ENCODE measurements around the gene SPTBN1.

Gene SPTBN1

GRCh38 chr2:54428108-54428831 is 27.9 kb upstream of the SPTBN1 start:
- H3K9me3 ChIP-seq (ENCODE audit: insufficient read depth, low read length): no peaks in the 10 kb centered on the region
- DNase-seq (ENCODE audit: low read depth, low spot score): no peak

GRCh38 chr2:54429054-54429453 is 27.1 kb upstream of the SPTBN1 start:
- H3K27me3 ChIP-seq (ENCODE audit: insufficient read depth, insufficient read length): no peaks in the 10 kb centered on the region
- no peaks in the 10 kb centered on the region for H3K9me3 ChIP-seq (ENCODE audit: insufficient read depth, low read length)
- H3K36me3 ChIP-seq (ENCODE audit: insufficient read depth, insufficient read length, low read length): no peaks in the 10 kb centered on the region
- H3K4me1 ChIP-seq (ENCODE audit: insufficient read depth, insufficient read length): no peaks in the 10 kb centered on the region
- DNase-seq (ENCODE audit: low read depth, low spot score): no peak
- H3K9ac ChIP-seq (ENCODE audit: insufficient read length, low read depth): no peak overlapping the region
- TF ChIP-seq ZNF274 (IDR thresholded peaks at IDR 0.05; ENCODE audit: low read depth, low read length) (no peak), YY1 (IDR thresholded peaks at IDR 0.05; ENCODE audit: insufficient read depth, insufficient read length) (no peak), SUZ12 (IDR thresholded peaks at IDR 0.05; ENCODE audit: extremely low read depth, insufficient read depth, insufficient read length) (no peak)
- no peak overlapping the region for H3K4me3 ChIP-seq (ENCODE audit: insufficient read length, low read depth)

More at GRCh38 chr2:54428108-54428831, 27.9 kb upstream of the SPTBN1 start:
- H3K36me3 ChIP-seq (ENCODE audit: insufficient read depth, insufficient read length, low read length): no peaks in the 10 kb centered on the region
- TF ChIP-seq SUZ12 (IDR thresholded peaks at IDR 0.05; ENCODE audit: extremely low read depth, insufficient read depth, insufficient read length): no peak
- H3K9ac ChIP-seq (ENCODE audit: insufficient read length, low read depth): no peak overlapping the region
- no peak overlapping the region for H3K4me3 ChIP-seq (ENCODE audit: insufficient read length, low read depth)
- no peaks in the 10 kb centered on the region for H3K4me1 ChIP-seq (ENCODE audit: insufficient read depth, insufficient read length)
- H3K27me3 ChIP-seq (ENCODE audit: insufficient read depth, insufficient read length): no peaks in the 10 kb centered on the region

DNA sequence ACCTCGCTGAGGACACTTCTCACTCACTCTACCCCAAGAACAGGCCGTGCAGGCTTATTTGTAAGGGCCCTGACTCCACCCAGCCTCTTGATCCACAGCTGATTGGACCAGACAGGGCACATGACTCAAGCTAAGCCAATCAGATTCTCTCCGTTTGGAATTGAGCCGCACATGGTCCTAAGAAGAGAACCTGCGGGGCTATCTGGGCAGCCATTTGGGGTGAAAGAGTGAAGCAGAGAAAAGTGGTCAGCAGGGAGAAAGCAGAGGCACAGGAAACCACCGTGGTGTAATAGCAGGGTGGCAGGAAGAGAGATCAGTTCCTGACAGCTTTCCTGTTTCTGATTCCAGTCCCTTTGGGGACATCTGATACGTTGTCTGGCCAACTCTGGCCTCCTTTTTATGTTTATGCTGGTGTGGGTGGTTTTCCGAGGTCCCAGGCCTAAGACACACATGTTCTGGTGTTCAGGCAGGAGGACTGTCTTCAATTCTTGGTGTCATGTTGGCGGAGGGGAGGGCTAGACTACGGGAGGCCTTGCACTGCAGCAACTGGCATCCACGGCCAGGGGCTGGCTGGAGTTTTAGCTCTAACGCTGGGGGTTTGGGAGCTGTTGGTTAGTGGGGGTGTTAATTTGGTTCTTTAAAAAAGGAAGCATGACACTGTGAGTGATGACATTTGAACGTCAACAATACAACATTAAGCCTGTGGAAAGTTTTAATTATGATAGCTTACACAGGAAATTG is 26.1 kb upstream of the SPTBN1 start:
- no peak overlapping the region for H3K4me3 ChIP-seq (ENCODE audit: insufficient read length, low read depth)
- H3K9me3 ChIP-seq (ENCODE audit: insufficient read depth, low read length): no peaks in the 10 kb centered on the region
- no peak for TF ChIP-seq ZNF274 (IDR thresholded peaks at IDR 0.05; ENCODE audit: low read depth, low read length)
- H3K4me1 ChIP-seq (ENCODE audit: insufficient read depth, insufficient read length): no peaks in the 10 kb centered on the region
- H3K27me3 ChIP-seq (ENCODE audit: insufficient read depth, insufficient read length): no peaks in the 10 kb centered on the region
- no peaks in the 10 kb centered on the region for H3K36me3 ChIP-seq (ENCODE audit: insufficient read depth, insufficient read length, low read length)
- no peak overlapping the region for H3K9ac ChIP-seq (ENCODE audit: insufficient read length, low read depth)
- DNase-seq (ENCODE audit: low read depth, low spot score): no peak

DNA sequence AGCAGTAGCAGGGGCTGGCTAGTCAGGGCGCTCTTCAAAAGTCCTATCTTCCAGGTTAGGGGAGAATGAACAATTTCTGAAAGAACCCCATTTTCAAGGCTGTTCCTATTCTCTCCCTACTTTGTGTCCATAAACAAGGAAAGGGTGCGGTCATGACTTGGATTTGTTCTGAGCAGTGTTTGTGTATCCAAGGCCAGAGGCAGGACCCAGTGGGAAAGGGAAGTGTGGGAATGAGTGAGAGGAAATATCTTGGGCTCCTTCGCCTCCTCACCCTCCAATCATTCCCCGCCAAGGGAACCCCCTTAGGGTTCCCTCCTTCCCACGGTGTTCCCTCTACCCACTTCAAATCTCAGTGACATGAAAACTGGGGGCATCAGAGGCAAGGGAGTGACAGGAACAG is 25.5 kb upstream of the SPTBN1 start:
- Histone ChIP-seq H3K9me3 (ENCODE audit: insufficient read depth, low read length) (no peaks in the 10 kb centered on the region), H3K9ac (ENCODE audit: insufficient read length, low read depth) (no peak overlapping the region), H3K4me3 (ENCODE audit: insufficient read length, low read depth) (no peak overlapping the region), H3K27me3 (ENCODE audit: insufficient read depth, insufficient read length) (no peaks in the 10 kb centered on the region), H3K4me1 (ENCODE audit: insufficient read depth, insufficient read length) (no peaks in the 10 kb centered on the region), H3K36me3 (ENCODE audit: insufficient read depth, insufficient read length, low read length) (no peaks in the 10 kb centered on the region)
- no peak for DNase-seq (ENCODE audit: low read depth, low spot score)
- no peak for TF ChIP-seq SUZ12 (IDR thresholded peaks at IDR 0.05; ENCODE audit: extremely low read depth, insufficient read depth, insufficient read length)
- no peak for TF ChIP-seq ZNF274 (IDR thresholded peaks at IDR 0.05; ENCODE audit: low read depth, low read length)

DNA sequence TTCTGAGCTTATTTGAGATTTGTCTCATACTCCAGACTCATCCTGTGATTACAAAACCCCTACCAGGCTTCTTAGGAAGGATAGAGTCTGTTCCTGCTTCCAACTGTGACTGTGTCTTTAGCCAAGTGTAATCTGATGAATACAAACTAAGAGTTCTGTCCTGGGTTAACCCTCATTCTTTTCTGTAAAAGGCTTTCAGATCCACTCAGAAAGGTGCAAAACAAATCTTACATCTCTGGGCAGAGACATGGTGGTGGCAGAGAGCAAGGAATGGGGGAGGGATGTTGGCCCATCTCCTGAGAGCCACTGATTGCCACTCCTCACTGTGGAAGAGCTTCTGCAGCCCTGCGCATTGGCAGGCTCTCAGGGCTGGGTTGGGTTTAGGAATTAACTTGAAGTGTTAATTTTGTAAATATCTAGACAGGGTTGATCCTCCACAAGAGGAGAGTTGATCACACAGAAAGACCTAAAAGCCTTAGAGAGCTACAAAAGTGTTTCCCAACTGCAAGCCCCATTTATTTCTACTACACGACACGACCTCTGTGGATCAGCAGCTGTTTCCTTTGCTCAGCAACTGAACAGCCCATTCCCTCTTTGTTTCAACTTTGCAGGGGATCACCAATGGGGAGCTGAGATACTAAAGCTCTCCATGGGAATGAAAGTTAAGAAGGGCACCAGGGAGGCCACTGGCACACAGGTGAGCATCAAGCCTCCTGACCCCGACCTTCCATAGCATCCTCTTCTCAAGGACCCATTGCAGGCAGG is 23.7 kb upstream of the SPTBN1 start:
- Histone ChIP-seq H3K4me1 (ENCODE audit: insufficient read depth, insufficient read length) (no peaks in the 10 kb centered on the region), H3K4me3 (ENCODE audit: insufficient read length, low read depth) (no peak overlapping the region), H3K9me3 (ENCODE audit: insufficient read depth, low read length) (no peaks in the 10 kb centered on the region), H3K9ac (ENCODE audit: insufficient read length, low read depth) (no peak overlapping the region), H3K36me3 (ENCODE audit: insufficient read depth, insufficient read length, low read length) (no peaks in the 10 kb centered on the region), H3K27me3 (ENCODE audit: insufficient read depth, insufficient read length) (no peaks in the 10 kb centered on the region)
- no peak for DNase-seq (ENCODE audit: low read depth, low spot score)
- TF ChIP-seq SUZ12 (IDR thresholded peaks at IDR 0.05; ENCODE audit: extremely low read depth, insufficient read depth, insufficient read length): no peak
- TF ChIP-seq ZNF274 (IDR thresholded peaks at IDR 0.05; ENCODE audit: low read depth, low read length): no peak
- no peak for TF ChIP-seq YY1 (IDR thresholded peaks at IDR 0.05; ENCODE audit: insufficient read depth, insufficient read length)

GRCh38 chr2:54434229-54434628 is 21.9 kb upstream of the SPTBN1 start:
- Histone ChIP-seq H3K4me3 (ENCODE audit: insufficient read length, low read depth) (no peak overlapping the region), H3K9ac (ENCODE audit: insufficient read length, low read depth) (no peak overlapping the region), H3K27me3 (ENCODE audit: insufficient read depth, insufficient read length) (no peaks in the 10 kb centered on the region), H3K4me1 (ENCODE audit: insufficient read depth, insufficient read length) (no peaks in the 10 kb centered on the region), H3K9me3 (ENCODE audit: insufficient read depth, low read length) (no peaks in the 10 kb centered on the region), H3K36me3 (ENCODE audit: insufficient read depth, insufficient read length, low read length) (no peaks in the 10 kb centered on the region)
- DNase-seq (ENCODE audit: low read depth, low spot score): no peak
- no peak for TF ChIP-seq ZNF274 (IDR thresholded peaks at IDR 0.05; ENCODE audit: low read depth, low read length)
- no peak for TF ChIP-seq YY1 (IDR thresholded peaks at IDR 0.05; ENCODE audit: insufficient read depth, insufficient read length)
- TF ChIP-seq SUZ12 (IDR thresholded peaks at IDR 0.05; ENCODE audit: extremely low read depth, insufficient read depth, insufficient read length): no peak

GRCh38 chr2:54434711-54435110 is 21.4 kb upstream of the SPTBN1 start:
- Histone ChIP-seq H3K4me1 (ENCODE audit: insufficient read depth, insufficient read length) (no peaks in the 10 kb centered on the region), H3K9ac (ENCODE audit: insufficient read length, low read depth) (no peak overlapping the region), H3K27me3 (ENCODE audit: insufficient read depth, insufficient read length) (no peaks in the 10 kb centered on the region), H3K4me3 (ENCODE audit: insufficient read length, low read depth) (no peak overlapping the region), H3K9me3 (ENCODE audit: insufficient read depth, low read length) (no peaks in the 10 kb centered on the region), H3K36me3 (ENCODE audit: insufficient read depth, insufficient read length, low read length) (no peaks in the 10 kb centered on the region)
- TF ChIP-seq ZNF274 (IDR thresholded peaks at IDR 0.05; ENCODE audit: low read depth, low read length) (no peak), YY1 (IDR thresholded peaks at IDR 0.05; ENCODE audit: insufficient read depth, insufficient read length) (no peak), SUZ12 (IDR thresholded peaks at IDR 0.05; ENCODE audit: extremely low read depth, insufficient read depth, insufficient read length) (no peak)
- DNase-seq (ENCODE audit: low read depth, low spot score): no peak
